ENCODE measurements around the gene C1QL1. TPM values are rescaled to one million over a fixed set of nuclear protein-coding genes. Genes with fewer than 3 reads are reported as not detected.
A peak's percentile ranks its signal among the peaks of the same experiment; 100 is the strongest.

The C1QL1 gene
- total and polyA plus RNA-seq, 2 donors (not counting 3 experiments of a cell fraction or from before 2014, with no cell fraction given), result 0.35 to 0.72 TPM

DNA sequence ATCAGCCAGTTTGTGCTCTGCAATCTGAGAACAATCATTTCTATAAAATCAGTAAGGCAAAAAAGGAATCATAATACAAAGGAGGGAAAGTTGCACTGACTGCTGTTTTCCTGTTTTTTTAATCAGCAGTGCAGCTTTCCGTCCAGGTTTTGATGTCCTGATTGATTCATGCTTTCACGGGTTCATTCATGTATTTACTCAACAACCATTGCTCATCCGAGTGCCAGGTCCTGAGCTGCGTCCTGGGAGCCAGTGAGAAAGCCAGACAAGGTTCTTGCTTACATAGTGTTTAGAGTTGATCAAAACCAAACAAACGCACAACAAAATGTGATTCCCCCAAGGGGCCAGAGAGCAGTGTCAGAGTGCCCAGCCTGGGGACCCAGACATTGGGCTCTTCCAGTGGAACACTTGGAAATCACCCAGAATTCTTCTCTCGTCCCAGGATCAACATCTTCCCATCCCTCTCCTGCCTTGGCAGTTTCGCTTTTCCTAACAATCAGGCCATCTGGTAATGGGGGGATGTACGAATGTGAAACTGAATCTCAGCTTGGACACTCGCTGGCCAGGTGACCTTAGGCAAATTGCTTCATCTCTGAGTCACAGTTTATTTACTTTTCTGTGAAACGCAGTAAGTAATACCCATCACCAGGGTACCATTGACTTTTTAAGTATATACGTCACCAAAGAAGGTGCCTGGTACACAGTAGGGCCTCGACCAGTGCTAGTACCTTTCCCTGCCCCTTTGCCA lies 13.3 kb upstream of the C1QL1 start:
- Histone ChIP-seq H3K4me2 (ENCODE audit: insufficient read depth, low read length) (peak overlapping the region; percentile 41), H2AFZ (ENCODE audit: low read depth, low read length) (peak overlapping the region; percentile 49), H3K4me1 (ENCODE audit: control insufficient read depth, extremely low read depth, insufficient read depth, low read length) (peaks cover 15% of the 10 kb centered on the region), H3K4me3 (replicated peaks in 1 of 3; ENCODE audit: insufficient read depth in 1 of 3, low read depth in 1 of 3, low read length in 3 of 3) (no peak overlapping the region), H3K27me3 (ENCODE audit: control insufficient read depth in 2 of 2, insufficient read depth in 2 of 2, low read length in 2 of 2) (peaks cover 0 to 13% of the 10 kb centered on the region in 2 experiments), H3K36me3 (ENCODE audit: control insufficient read depth in 2 of 2, extremely low read depth in 1 of 2, insufficient read depth in 2 of 2, low read length in 2 of 2) (no peaks in the 10 kb centered on the region), H4K20me1 (replicated peaks; ENCODE audit: control insufficient read depth, extremely low read depth, insufficient read depth, low read length) (no peaks in the 10 kb centered on the region), H3K9me3 (replicated peaks; ENCODE audit: control insufficient read depth, insufficient read depth, low read length) (no peaks in the 10 kb centered on the region), H3K79me2 (ENCODE audit: control insufficient read depth, insufficient read depth, low read length) (no peaks in the 10 kb centered on the region), H3K9ac (replicated peaks; ENCODE audit: extremely low read depth, insufficient read depth, low read length) (no peak overlapping the region), H3K9me1 (replicated peaks; ENCODE audit: control insufficient read depth, extremely low read depth, insufficient read depth, low read length) (no peaks in the 10 kb centered on the region), H3K27ac (ENCODE audit: insufficient read depth, low read depth, low read length) (peak overlapping the region; percentile 18)
- TF ChIP-seq POLR2AphosphoS5 (IDR thresholded peaks at IDR 0.05; ENCODE audit: insufficient read depth, low read depth, low read length), result no peak
- TF ChIP-seq, protein P1, sequence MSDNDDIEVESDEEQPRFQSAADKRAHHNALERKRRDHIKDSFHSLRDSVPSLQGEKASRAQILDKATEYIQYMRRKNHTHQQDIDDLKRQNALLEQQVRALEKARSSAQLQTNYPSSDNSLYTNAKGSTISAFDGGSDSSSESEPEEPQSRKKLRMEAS (IDR thresholded peaks at IDR 0.05; ENCODE audit: insufficient read depth, insufficient read length), result no peak
- TF ChIP-seq, protein P2, sequence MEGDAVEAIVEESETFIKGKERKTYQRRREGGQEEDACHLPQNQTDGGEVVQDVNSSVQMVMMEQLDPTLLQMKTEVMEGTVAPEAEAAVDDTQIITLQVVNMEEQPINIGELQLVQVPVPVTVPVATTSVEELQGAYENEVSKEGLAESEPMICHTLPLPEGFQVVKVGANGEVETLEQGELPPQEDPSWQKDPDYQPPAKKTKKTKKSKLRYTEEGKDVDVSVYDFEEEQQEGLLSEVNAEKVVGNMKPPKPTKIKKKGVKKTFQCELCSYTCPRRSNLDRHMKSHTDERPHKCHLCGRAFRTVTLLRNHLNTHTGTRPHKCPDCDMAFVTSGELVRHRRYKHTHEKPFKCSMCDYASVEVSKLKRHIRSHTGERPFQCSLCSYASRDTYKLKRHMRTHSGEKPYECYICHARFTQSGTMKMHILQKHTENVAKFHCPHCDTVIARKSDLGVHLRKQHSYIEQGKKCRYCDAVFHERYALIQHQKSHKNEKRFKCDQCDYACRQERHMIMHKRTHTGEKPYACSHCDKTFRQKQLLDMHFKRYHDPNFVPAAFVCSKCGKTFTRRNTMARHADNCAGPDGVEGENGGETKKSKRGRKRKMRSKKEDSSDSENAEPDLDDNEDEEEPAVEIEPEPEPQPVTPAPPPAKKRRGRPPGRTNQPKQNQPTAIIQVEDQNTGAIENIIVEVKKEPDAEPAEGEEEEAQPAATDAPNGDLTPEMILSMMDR (IDR thresholded peaks at IDR 0.05; ENCODE audit: extremely low read depth in 1 of 2, insufficient read depth in 1 of 2, low read depth in 1 of 2, low read length in 2 of 2), result no peak
- no TSS peak for BruUV-seq (replicated peaks)
- dilution Hi-C loops (cut with MboI; ENCODE audit: extremely low pct_ligation_motif_present, low sequenced_read_pairs), result no loop called here
- ChIA-PET POLR2A (no interaction called here), CTCF (interaction anchor here (0.6 to 2.4 kb wide), 5 partner anchors 13 to 117 kb away, joined by 3 to 6 read pairs (median 3); partner anchors contain the start of gene C1QL1)
- intact Hi-C loops (cut with micrococcal nuclease), result no loop called here
- peak; percentile 99 for FAIRE-seq
- DNase-seq (ENCODE audit: low read depth, low spot score), result peak; percentile 86
